Neural progenitor cell (in vitro differentiated cells): ENCODE measurements around the gene ADAMTS14.

Experiments
- EZH2 ChIP-seq: fragments of 200-600 bp; sonication (generic); IDR thresholded peaks from 2 replicates; pipeline ENCODE4 v1.6.1; 2017; ENCODE audit warnings: antibody characterized with exemption, mild to moderate bottlenecking, moderate library complexity
- EZH2phosphoT487 ChIP-seq: fragments of 200-600 bp; sonication (generic); IDR thresholded peaks from 2 replicates; pipeline ENCODE4 v1.6.1; 2017; ENCODE audit warnings: antibody characterized with exemption
- TF ChIP-seq, protein P1 (sequence below): fragments of 200-600 bp; sonication (generic); IDR thresholded peaks from 2 replicates; pipeline ENCODE4 v1.5.1; 2017; ENCODE audit warnings: antibody characterized with exemption, mild to moderate bottlenecking

DNA sequence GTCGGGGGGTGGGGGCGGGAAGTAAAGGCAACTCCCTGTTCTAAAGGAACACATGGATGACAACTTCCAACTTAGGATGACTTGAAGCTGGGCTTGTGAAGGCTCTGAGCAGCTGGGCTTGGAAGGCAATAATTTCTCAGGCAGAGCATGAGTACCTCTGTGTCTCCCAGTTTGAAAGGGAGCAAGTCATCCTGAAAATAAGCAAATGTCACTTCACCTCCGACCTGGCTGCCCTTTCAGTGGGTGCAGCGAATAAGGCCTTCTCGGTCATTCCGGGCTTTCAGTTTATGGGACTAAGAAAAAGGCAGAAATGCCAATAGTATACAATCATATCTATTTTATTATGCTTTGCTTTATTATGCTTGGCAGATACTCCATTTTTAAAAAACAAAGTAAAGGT, 15.3 kb upstream of the ADAMTS14 start:
- TF ChIP-seq, protein P1, sequence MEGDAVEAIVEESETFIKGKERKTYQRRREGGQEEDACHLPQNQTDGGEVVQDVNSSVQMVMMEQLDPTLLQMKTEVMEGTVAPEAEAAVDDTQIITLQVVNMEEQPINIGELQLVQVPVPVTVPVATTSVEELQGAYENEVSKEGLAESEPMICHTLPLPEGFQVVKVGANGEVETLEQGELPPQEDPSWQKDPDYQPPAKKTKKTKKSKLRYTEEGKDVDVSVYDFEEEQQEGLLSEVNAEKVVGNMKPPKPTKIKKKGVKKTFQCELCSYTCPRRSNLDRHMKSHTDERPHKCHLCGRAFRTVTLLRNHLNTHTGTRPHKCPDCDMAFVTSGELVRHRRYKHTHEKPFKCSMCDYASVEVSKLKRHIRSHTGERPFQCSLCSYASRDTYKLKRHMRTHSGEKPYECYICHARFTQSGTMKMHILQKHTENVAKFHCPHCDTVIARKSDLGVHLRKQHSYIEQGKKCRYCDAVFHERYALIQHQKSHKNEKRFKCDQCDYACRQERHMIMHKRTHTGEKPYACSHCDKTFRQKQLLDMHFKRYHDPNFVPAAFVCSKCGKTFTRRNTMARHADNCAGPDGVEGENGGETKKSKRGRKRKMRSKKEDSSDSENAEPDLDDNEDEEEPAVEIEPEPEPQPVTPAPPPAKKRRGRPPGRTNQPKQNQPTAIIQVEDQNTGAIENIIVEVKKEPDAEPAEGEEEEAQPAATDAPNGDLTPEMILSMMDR, result no peak
- TF ChIP-seq EZH2, result no peak
- no peak for TF ChIP-seq EZH2phosphoT487
